ENCODE measurements around the gene ZMAT3. TPM values are rescaled to one million over a fixed set of nuclear protein-coding genes. Genes with fewer than 3 reads are reported as not detected.
A peak's percentile ranks its signal among the peaks of the same experiment; 100 is the strongest.

ZMAT3 gene
- polyA plus RNA-seq, 1 donor = 5.3 TPM

DNA sequence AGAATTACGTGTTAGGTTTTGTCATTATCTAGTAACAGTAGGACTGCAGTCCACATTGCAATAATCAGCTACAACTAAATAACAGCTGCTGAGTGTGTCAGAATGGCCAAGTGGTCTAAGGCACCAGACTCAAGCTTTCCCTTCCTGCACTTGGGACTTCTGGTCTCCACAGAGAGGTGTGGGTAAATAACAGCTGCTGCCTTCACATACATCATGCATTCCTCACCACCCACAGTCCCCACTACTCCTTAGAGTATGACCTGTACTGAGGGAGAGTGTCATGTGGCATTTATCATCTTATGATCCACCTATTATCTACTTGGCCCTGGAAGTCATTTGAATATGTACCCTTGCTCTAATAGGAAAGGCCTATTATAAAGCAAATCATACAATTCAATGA is 22.2 kb upstream of the ZMAT3 start:
- Histone ChIP-seq H3K36me3 (ENCODE audit: control insufficient read depth, insufficient read depth, low read length) (no peaks in the 10 kb centered on the region), H3K27ac (ENCODE audit: low read length) (no peak overlapping the region), H3K27me3 (ENCODE audit: control insufficient read depth, insufficient read depth, low read length) (no peaks in the 10 kb centered on the region), H3K4me1 (ENCODE audit: control insufficient read depth, insufficient read depth, low read length) (no peaks in the 10 kb centered on the region), H3K9me3 (ENCODE audit: control insufficient read depth, low read depth, low read length) (no peaks in the 10 kb centered on the region), H3K4me3 (ENCODE audit: low read length) (no peak overlapping the region)
- DNase-seq = no peak
- WGBS (ENCODE audit: insufficient coverage, low lambda C conversion rate) = no CpG with 5 or more reads among the region's 1 CpG

DNA sequence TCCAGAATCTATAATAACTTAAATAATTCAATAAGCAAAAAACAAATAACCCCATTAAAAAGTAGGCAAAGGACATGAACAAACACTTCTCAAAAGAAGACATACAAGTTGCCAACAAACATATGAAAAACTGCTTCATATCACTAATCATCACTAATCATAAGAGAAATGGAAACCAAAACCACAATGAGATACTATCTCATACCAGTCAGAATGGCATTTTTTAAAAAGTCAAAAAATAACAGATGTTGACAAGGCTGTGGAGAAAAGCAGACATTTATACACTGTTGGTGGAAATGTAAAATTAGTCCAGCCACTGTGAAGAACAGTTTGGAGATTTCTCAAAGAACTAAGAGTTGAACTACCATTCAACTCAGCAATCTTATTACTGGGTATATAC is 19.5 kb upstream of the ZMAT3 start:
- DNase-seq = no peak
- Histone ChIP-seq H3K36me3 (ENCODE audit: control insufficient read depth, insufficient read depth, low read length) (no peaks in the 10 kb centered on the region), H3K4me3 (ENCODE audit: low read length) (no peak overlapping the region), H3K9me3 (ENCODE audit: control insufficient read depth, low read depth, low read length) (no peaks in the 10 kb centered on the region), H3K27ac (ENCODE audit: low read length) (no peak overlapping the region), H3K4me1 (ENCODE audit: control insufficient read depth, insufficient read depth, low read length) (no peaks in the 10 kb centered on the region), H3K27me3 (ENCODE audit: control insufficient read depth, insufficient read depth, low read length) (no peaks in the 10 kb centered on the region)

DNA sequence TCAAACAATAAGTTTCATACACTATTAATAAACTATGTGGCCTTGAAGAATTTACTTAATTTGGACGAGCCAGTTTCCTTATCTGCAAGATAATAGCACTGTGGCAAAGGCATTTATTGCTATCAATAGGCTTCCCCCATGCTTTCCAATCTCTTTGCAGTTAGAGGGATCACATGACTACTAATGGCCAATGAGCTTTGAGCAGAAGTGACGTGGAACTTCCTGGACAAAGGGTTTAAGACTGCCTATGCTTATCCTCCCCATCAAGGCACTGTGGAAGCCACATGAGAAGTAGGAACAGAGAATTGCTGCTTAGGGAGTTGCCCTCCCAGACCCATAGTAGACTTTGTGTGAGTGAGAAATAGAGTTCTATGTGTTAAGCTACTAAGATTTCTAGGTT is 16.7 kb upstream of the ZMAT3 start:
- H3K27ac ChIP-seq (ENCODE audit: low read length) = no peak overlapping the region
- H3K4me3 ChIP-seq (ENCODE audit: low read length) = no peak overlapping the region
- DNase-seq = no peak
- H3K36me3 ChIP-seq (ENCODE audit: control insufficient read depth, insufficient read depth, low read length) = no peaks in the 10 kb centered on the region
- no peaks in the 10 kb centered on the region for H3K27me3 ChIP-seq (ENCODE audit: control insufficient read depth, insufficient read depth, low read length)
- H3K9me3 ChIP-seq (ENCODE audit: control insufficient read depth, low read depth, low read length) = no peaks in the 10 kb centered on the region
- WGBS (ENCODE audit: insufficient coverage, low lambda C conversion rate) = no CpG with 5 or more reads among the region's 2 CpGs
- no peaks in the 10 kb centered on the region for H3K4me1 ChIP-seq (ENCODE audit: control insufficient read depth, insufficient read depth, low read length)

DNA sequence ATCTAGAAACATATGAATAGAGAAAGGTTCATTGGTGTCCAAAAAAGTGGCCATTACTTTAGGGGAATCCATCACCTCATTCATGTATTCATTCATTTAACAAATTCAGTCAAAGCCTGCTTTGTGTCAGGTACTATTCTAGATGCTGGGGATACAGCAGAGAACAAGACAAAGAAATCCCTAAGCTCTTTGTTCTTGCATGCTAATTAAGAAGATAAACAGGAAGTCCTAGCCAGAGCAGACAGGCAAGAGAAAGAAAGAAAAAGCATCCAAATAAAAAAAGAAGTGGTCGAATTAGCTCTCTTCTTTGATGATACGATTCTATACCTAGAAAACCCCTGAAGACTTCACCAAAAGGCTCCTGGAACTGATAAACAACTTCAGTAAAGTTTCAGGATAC is 12.4 kb upstream of the ZMAT3 start:
- no peaks in the 10 kb centered on the region for H3K9me3 ChIP-seq (ENCODE audit: control insufficient read depth, low read depth, low read length)
- H3K27ac ChIP-seq (ENCODE audit: low read length) = no peak overlapping the region
- H3K4me3 ChIP-seq (ENCODE audit: low read length) = no peak overlapping the region
- no peaks in the 10 kb centered on the region for H3K36me3 ChIP-seq (ENCODE audit: control insufficient read depth, insufficient read depth, low read length)
- 83% methylated on average over 1 of the region's 2 CpGs for WGBS (ENCODE audit: insufficient coverage, low lambda C conversion rate)
- no peak for DNase-seq
- H3K4me1 ChIP-seq (ENCODE audit: control insufficient read depth, insufficient read depth, low read length) = no peaks in the 10 kb centered on the region
- no peaks in the 10 kb centered on the region for H3K27me3 ChIP-seq (ENCODE audit: control insufficient read depth, insufficient read depth, low read length)

DNA sequence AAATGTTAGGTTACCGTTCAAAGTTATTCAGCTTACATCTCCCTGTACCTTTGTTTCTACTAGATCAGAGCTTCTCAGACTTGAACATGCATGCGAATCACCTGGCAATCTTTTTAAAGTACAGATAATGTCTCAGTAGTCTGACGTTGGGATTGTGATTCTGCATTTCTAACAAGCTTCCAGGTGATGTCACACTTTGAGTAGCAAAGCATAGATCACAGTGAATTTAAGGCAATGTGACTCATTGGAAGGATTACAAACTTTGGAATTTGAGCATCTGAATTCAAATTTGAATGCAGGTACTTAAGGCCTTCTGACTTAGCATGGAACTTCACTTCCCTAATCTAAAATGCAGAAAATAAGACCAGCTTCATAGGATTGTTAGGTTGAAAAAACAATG is 10.8 kb upstream of the ZMAT3 start:
- Histone ChIP-seq H3K27ac (ENCODE audit: low read length) (no peak overlapping the region), H3K9me3 (ENCODE audit: control insufficient read depth, low read depth, low read length) (no peaks in the 10 kb centered on the region), H3K4me1 (ENCODE audit: control insufficient read depth, insufficient read depth, low read length) (no peaks in the 10 kb centered on the region), H3K27me3 (ENCODE audit: control insufficient read depth, insufficient read depth, low read length) (no peaks in the 10 kb centered on the region), H3K36me3 (ENCODE audit: control insufficient read depth, insufficient read depth, low read length) (no peaks in the 10 kb centered on the region), H3K4me3 (ENCODE audit: low read length) (no peak overlapping the region)
- no peak for DNase-seq
- WGBS (ENCODE audit: insufficient coverage, low lambda C conversion rate) = 67% methylated on average over 1 of the region's 3 CpGs

DNA sequence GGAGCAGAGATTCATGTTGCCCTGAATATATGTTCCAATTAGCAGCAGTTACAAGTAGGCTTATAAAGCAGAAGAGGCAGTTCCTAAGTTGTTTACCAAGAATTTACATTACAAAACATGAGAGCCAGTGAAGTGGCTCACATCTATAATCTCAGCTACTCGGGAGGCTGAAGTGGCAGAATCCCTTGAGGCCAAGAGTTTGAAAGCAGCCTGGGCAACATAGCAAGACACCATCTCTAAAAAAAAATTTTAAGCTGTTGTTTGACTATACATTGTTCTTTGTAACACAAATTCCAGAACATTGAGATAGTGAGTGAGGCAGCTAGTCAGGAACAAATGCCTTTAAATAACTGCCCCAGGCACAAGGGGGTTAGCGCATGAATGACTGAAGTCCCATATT is 10.3 kb upstream of the ZMAT3 start:
- DNase-seq = no peak
- Histone ChIP-seq H3K27ac (ENCODE audit: low read length) (no peak overlapping the region), H3K36me3 (ENCODE audit: control insufficient read depth, insufficient read depth, low read length) (no peaks in the 10 kb centered on the region), H3K9me3 (ENCODE audit: control insufficient read depth, low read depth, low read length) (no peaks in the 10 kb centered on the region), H3K4me1 (ENCODE audit: control insufficient read depth, insufficient read depth, low read length) (no peaks in the 10 kb centered on the region), H3K4me3 (ENCODE audit: low read length) (no peak overlapping the region), H3K27me3 (ENCODE audit: control insufficient read depth, insufficient read depth, low read length) (no peaks in the 10 kb centered on the region)
- no CpG with 5 or more reads among the region's 2 CpGs for WGBS (ENCODE audit: insufficient coverage, low lambda C conversion rate)

DNA sequence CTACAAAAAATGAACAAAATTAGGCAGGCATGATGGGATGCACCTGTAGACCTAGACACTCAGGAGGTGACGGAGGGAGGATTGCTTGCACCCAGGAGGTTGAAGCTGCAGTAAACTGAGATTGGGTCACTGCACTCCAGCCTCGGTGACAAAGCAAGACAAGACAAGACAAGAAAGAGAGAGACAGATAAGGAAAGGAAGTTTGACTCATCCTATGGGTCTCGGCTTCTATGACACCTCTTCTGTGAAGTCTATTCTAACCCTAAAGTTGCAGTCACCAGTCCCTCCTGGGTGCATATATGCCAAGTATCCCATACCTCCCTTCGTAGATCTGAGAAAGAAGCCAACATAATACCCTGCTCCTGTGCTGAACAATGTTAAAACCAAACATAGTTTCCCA is 7.9 kb upstream of the ZMAT3 start:
- Histone ChIP-seq H3K4me1 (ENCODE audit: control insufficient read depth, insufficient read depth, low read length) (no peaks in the 10 kb centered on the region), H3K27me3 (ENCODE audit: control insufficient read depth, insufficient read depth, low read length) (no peaks in the 10 kb centered on the region), H3K9me3 (ENCODE audit: control insufficient read depth, low read depth, low read length) (no peaks in the 10 kb centered on the region), H3K27ac (ENCODE audit: low read length) (no peak overlapping the region), H3K36me3 (ENCODE audit: control insufficient read depth, insufficient read depth, low read length) (no peaks in the 10 kb centered on the region), H3K4me3 (ENCODE audit: low read length) (no peak overlapping the region)
- 100% methylated on average over 1 of the region's 4 CpGs for WGBS (ENCODE audit: insufficient coverage, low lambda C conversion rate)
- no peak for DNase-seq

DNA sequence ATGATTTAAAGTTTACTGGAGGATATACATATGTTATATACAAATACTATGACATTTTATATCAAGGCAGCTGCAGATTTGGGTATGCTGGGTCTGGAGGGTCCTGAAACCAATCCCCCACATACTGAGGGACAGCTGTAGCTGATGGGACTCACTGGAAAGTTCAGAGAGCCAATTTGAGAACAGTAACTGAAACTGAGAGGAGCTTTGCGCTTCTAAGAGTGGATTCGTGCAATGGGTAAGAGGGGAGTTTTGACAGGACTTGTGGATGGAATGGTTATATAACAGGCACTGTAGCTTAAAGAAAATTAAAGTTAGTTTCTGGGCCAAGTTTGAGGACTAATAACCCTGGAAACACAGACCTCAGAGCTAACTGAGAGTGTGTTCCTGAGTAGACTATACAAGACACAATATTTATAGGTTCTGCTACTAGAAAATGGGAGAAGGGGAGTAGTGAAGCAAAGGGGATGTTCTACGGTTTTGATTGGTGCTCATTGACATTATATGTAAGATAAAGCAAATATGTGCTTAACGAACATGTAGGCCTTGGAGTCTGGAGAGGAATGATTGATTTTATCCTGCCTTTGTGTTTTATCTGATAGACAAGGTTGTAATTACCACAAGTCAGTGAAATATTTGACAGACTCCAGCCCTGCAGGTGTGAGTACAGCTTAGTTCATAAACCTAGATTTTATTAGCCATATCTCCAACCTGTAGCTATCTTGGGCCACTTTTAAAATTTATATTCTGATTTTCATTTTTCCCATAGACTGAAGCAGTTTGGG is 4.8 kb upstream of the ZMAT3 start:
- Histone ChIP-seq H3K4me3 (ENCODE audit: low read length) (no peak overlapping the region), H3K36me3 (ENCODE audit: control insufficient read depth, insufficient read depth, low read length) (no peaks in the 10 kb centered on the region), H3K4me1 (ENCODE audit: control insufficient read depth, insufficient read depth, low read length) (no peaks in the 10 kb centered on the region), H3K27ac (ENCODE audit: low read length) (no peak overlapping the region), H3K27me3 (ENCODE audit: control insufficient read depth, insufficient read depth, low read length) (no peaks in the 10 kb centered on the region), H3K9me3 (ENCODE audit: control insufficient read depth, low read depth, low read length) (no peaks in the 10 kb centered on the region)
- no CpG with 5 or more reads among the region's 4 CpGs for WGBS (ENCODE audit: insufficient coverage, low lambda C conversion rate)
- DNase-seq = no peak

DNA sequence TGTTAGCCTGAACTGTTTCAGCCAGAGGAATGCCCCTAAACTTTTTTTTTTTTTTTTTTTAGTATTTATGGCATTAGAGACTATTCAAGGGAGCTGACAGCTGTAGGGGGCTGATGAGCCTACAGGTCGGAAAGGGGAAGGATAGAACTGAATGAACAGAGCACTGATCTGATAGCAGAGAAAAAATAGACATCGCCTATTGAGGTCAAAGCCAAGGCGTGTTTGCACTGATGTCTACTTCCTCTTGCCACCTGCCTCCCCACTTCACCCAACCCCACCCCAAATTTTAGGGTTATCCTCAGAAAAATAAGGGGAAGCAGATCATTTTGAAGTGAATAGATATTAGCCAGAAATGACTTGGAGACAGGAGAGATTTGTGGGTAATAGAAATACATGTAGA is 3.0 kb upstream of the ZMAT3 start:
- no CpG with 5 or more reads among the region's 3 CpGs for WGBS (ENCODE audit: insufficient coverage, low lambda C conversion rate)
- no peak overlapping the region for H3K4me3 ChIP-seq (ENCODE audit: low read length)
- DNase-seq = no peak
- no peaks in the 10 kb centered on the region for H3K27me3 ChIP-seq (ENCODE audit: control insufficient read depth, insufficient read depth, low read length)
- H3K27ac ChIP-seq (ENCODE audit: low read length) = no peak overlapping the region
- no peaks in the 10 kb centered on the region for H3K4me1 ChIP-seq (ENCODE audit: control insufficient read depth, insufficient read depth, low read length)
- H3K9me3 ChIP-seq (ENCODE audit: control insufficient read depth, low read depth, low read length) = no peaks in the 10 kb centered on the region
- H3K36me3 ChIP-seq (ENCODE audit: control insufficient read depth, insufficient read depth, low read length) = no peaks in the 10 kb centered on the region

DNA sequence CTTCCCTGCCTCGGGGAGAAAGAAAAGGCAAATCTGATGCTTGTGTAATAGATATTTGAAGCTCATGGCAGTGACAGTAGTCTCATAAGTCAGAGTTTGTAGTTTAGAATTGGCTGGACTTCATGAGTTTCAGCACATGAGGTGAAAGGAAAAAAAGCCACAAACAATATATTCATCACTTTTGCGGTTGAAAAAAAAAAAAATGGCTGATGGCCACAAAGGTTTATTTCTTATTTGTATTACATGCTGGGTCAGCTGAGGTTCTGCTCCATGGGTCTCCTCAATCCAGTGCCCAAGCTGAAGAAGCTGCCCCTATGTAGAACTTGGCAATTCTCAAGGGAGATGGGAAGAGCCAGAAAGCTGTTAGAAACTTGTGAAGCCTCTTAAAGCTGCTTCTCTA is 2.2 kb upstream of the ZMAT3 start:
- no peak overlapping the region for H3K4me3 ChIP-seq (ENCODE audit: low read length)
- H3K9me3 ChIP-seq (ENCODE audit: control insufficient read depth, low read depth, low read length) = no peaks in the 10 kb centered on the region
- no peaks in the 10 kb centered on the region for H3K36me3 ChIP-seq (ENCODE audit: control insufficient read depth, insufficient read depth, low read length)
- no peaks in the 10 kb centered on the region for H3K27me3 ChIP-seq (ENCODE audit: control insufficient read depth, insufficient read depth, low read length)
- no CpG with 5 or more reads among the region's 2 CpGs for WGBS (ENCODE audit: insufficient coverage, low lambda C conversion rate)
- no peak for DNase-seq
- no peaks in the 10 kb centered on the region for H3K4me1 ChIP-seq (ENCODE audit: control insufficient read depth, insufficient read depth, low read length)
- no peak overlapping the region for H3K27ac ChIP-seq (ENCODE audit: low read length)

DNA sequence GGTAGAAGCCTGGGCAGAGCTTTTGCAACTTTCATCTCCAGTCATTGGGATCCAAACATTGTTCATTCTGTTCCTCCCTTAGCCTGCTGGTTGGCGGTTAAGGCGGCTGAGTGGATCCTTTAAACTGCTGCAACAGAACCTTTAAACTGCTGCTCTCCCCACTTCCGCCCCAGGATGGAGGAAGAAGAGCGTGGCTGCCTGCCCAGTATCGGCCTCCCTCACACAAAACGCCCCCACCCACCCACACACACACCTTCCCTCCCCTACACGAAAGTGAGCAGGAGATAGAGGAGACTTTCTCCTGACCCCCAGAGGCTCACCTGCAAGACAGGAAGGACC is 460 bp upstream of the ZMAT3 start:
- no peaks in the 10 kb centered on the region for H3K27me3 ChIP-seq (ENCODE audit: control insufficient read depth, insufficient read depth, low read length)
- H3K4me3 ChIP-seq (ENCODE audit: low read length) = peak overlapping the region; percentile 77
- DNase-seq = peak in 1 of 2 donors; percentile 9
- no peaks in the 10 kb centered on the region for H3K4me1 ChIP-seq (ENCODE audit: control insufficient read depth, insufficient read depth, low read length)
- peak overlapping the region; percentile 60 for H3K27ac ChIP-seq (ENCODE audit: low read length)
- no peaks in the 10 kb centered on the region for H3K9me3 ChIP-seq (ENCODE audit: control insufficient read depth, low read depth, low read length)
- no CpG with 5 or more reads among the region's 7 CpGs for WGBS (ENCODE audit: insufficient coverage, low lambda C conversion rate)
- H3K36me3 ChIP-seq (ENCODE audit: control insufficient read depth, insufficient read depth, low read length) = peaks cover 3% of the 10 kb centered on the region
